ENCODE data around the gene CELF2.

The CELF2 gene

DNA sequence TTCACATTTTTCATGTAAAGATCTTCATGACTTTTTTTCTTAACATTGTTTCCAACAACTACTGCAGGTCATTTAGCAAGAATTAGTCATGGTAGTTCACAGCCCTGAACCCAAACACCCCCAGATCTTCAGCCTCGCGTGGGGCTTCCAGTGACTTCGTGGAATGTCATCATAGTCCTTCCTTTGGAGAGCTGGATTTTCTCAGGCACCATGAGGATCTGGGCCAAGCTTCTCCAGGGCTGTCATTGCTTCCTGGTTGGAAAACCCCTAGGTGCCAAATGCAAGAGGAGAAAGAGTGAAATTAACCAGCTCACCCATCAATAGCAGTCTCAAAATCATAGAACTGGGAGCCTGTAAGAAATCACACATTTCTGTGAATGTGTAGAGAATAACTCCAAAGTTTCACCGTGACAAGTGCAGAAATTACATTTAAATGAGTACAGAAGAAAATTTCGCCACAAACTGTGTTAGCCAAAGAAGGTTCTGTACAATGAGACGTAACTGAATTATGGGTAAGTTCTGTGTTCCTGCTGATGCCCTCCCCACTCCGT, 175.4 kb downstream of the CELF2 start:
- H3K36me3 ChIP-seq = peaks cover 0 to 7% (median 0%) of the 10 kb centered on the region in 3 donors
- intact Hi-C loops (cut with DNase I; ENCODE audit: low total_unique reads) = no loop called here
- no peaks in the 10 kb centered on the region for H3K9me3 ChIP-seq
- H3K4me3 ChIP-seq = no peak overlapping the region
- H3K27ac ChIP-seq = no peak overlapping the region
- no peaks in the 10 kb centered on the region for H3K27me3 ChIP-seq
- TF ChIP-seq, protein P1, sequence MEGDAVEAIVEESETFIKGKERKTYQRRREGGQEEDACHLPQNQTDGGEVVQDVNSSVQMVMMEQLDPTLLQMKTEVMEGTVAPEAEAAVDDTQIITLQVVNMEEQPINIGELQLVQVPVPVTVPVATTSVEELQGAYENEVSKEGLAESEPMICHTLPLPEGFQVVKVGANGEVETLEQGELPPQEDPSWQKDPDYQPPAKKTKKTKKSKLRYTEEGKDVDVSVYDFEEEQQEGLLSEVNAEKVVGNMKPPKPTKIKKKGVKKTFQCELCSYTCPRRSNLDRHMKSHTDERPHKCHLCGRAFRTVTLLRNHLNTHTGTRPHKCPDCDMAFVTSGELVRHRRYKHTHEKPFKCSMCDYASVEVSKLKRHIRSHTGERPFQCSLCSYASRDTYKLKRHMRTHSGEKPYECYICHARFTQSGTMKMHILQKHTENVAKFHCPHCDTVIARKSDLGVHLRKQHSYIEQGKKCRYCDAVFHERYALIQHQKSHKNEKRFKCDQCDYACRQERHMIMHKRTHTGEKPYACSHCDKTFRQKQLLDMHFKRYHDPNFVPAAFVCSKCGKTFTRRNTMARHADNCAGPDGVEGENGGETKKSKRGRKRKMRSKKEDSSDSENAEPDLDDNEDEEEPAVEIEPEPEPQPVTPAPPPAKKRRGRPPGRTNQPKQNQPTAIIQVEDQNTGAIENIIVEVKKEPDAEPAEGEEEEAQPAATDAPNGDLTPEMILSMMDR (IDR thresholded peaks at IDR 0.05) = no peak
- no peak for DNase-seq
- H3K4me1 ChIP-seq = peaks cover 0 to 7% (median 0%) of the 10 kb centered on the region in 4 donors

DNA sequence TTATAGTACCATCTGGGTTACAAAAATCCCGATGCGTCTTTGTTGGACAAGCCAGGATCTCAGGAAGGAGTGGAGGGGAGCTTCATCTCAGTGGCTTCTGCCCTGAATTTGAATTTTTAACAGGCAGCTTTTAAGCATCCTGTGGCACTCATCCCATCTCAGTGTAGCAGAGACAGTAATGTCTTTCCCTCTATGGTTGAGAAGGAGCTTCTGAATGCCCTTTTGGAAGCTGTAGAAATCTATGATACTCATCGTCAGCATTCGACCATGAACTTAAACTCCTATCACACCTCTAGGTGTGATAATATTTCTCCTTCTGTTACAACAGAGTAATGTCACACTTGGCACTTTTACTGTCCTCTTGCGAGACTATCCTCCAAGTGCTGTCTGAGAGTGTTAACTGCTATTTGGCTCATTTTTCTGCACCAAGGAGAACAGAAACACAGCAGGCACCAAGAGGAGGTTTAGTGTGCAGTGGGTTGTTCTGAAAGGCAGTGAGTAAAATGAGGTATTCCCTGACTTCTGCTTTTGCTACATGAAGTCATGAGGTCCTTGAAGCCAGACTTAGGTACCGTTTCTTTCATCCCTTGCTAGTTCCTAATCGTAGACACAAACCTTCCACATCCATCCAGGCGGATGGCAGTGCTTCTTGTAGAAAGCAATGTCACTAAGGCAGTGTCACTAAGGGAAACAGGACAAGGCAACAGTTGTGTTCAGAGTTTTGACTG, 177.4 kb downstream of the CELF2 start:
- Histone ChIP-seq H3K4me1 (peaks cover 0 to under 1% (median 0%) of the 10 kb centered on the region in 4 donors), H3K36me3 (peaks cover 0 to 7% (median 0%) of the 10 kb centered on the region in 3 donors)
- intact Hi-C loops (cut with DNase I; ENCODE audit: low total_unique reads) = no loop called here

DNA sequence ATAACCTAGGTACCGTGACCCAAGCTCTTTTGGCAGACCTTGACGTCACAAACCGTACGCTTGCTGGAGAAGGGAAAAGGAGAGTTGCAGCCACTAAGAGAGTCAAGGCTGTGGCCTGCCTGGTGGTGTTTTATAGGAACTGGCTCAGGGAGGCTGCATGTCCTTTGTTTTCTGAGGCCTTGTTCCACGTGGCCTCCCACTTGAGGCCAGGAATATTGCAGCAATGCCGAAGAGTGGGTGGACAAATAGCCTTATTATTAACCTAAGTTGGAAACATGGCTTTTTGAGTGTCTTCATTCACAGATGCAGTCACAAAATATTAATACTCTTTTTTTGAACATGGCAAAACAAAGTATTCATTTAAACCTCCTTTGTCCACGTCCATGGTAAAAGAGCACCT, 178.0 kb downstream of the CELF2 start:
- intact Hi-C loops (cut with DNase I; ENCODE audit: low total_unique reads) = no loop called here
- DNase-seq = no peak
- TF ChIP-seq, protein P1 (IDR thresholded peaks at IDR 0.05) = no peak
- H3K9me3 ChIP-seq = no peaks in the 10 kb centered on the region
- no peak overlapping the region for H3K27ac ChIP-seq
- no peaks in the 10 kb centered on the region for H3K27me3 ChIP-seq
- peaks cover 0 to 9% (median 0%) of the 10 kb centered on the region in 3 donors for H3K36me3 ChIP-seq
- no peak overlapping the region for H3K4me3 ChIP-seq
- no peaks in the 10 kb centered on the region for H3K4me1 ChIP-seq

More for the DNA sequence above, 177.4 kb downstream of the CELF2 start:
- no peaks in the 10 kb centered on the region for H3K9me3 ChIP-seq
- H3K4me3 ChIP-seq = no peak overlapping the region
- no peaks in the 10 kb centered on the region for H3K27me3 ChIP-seq
- DNase-seq = no peak
- TF ChIP-seq, protein P1 (IDR thresholded peaks at IDR 0.05) = no peak
- H3K27ac ChIP-seq = no peak overlapping the region

DNA sequence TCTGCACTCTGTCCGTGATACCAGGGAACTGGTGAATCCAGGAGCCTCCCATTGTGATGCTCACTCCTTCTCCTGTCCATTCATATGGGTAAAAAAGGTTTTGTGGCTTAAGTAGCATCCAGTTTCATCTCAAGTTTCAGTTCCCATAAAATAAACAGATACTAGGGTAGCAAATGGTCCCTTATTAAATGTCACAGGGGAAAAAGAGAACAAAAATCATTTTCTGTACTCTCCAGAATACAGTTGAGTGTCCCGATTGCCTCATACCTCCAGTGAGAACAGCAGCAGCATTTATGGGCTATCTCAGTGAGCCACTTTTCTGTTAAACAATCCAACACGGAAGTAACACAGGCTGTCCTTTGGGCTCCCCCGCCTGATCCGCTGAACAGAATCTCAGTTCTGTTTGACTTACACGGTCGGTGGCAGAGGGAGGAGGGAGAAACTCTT, 179.6 kb downstream of the CELF2 start:
- H3K27me3 ChIP-seq = no peaks in the 10 kb centered on the region
- TF ChIP-seq, protein P1 (IDR thresholded peaks at IDR 0.05) = no peak
- no peaks in the 10 kb centered on the region for H3K4me1 ChIP-seq
- peak in 1 of 2 donors; percentile 58 for DNase-seq
- no peak overlapping the region for H3K27ac ChIP-seq
- no peak overlapping the region for H3K4me3 ChIP-seq
- peaks cover 0 to 21% (median 4%) of the 10 kb centered on the region in 3 donors for H3K36me3 ChIP-seq
- H3K9me3 ChIP-seq = no peaks in the 10 kb centered on the region
- intact Hi-C loops (cut with DNase I; ENCODE audit: low total_unique reads) = no loop called here

DNA sequence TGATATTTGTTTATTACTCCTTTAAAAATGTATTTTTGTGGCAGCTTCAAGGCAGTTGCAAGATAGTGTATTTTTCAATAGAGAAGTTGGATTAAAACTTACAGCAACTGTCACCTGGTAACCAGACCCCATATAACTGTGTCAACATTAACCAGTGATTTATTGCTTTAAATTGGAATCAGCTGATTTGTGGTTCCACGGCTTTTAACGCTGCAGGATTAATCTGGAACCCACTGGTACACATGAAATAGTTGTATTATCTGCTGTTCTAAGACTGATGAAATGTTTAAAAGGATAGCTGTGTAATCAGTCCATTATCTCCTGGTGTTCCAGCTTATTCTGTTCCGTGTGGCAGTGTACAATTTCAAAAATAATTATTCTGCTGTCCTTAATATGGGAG, 180.2 kb downstream of the CELF2 start:
- no peaks in the 10 kb centered on the region for H3K9me3 ChIP-seq
- H3K4me3 ChIP-seq = no peak overlapping the region
- TF ChIP-seq, protein P1 (IDR thresholded peaks at IDR 0.05) = no peak
- no peak for DNase-seq
- no peaks in the 10 kb centered on the region for H3K4me1 ChIP-seq
- H3K27ac ChIP-seq = no peak overlapping the region
- no peaks in the 10 kb centered on the region for H3K27me3 ChIP-seq
- peaks cover 0 to 21% (median 4%) of the 10 kb centered on the region in 3 donors for H3K36me3 ChIP-seq
- intact Hi-C loops (cut with DNase I; ENCODE audit: low total_unique reads) = no loop called here
